Lower leg skin (tissue), 3 donors: Measurements from ENCODE around the gene WDR18.
"Not testable (repeated sequence)": the region's sequence is repeated elsewhere in the genome, so short reads cannot be mapped to it uniquely, and the experiment has no call there.

Experiments
- CTCF ChIP-seq, 3 donors: fragments of 450-650 bp; IDR thresholded peaks; one replicate each; pipeline ENCODE4 v1.5.1; 2016; ENCODE audit warnings: antibody characterized with exemption in 3 of 3, mild to moderate bottlenecking in 3 of 3, moderate library complexity in 2 of 3
- POLR2A ChIP-seq, 2 donors: fragments of 450-650 bp; IDR thresholded peaks; one replicate each; pipeline ENCODE4 v1.6.1; 2016 to 2017; ENCODE audit warnings: antibody characterized with exemption in 2 of 2, mild to moderate bottlenecking in 1 of 2, moderate library complexity in 1 of 2

- TF ChIP-seq POLR2A, CTCF (IDR thresholded peaks at IDR 0.05): not testable (repeated sequence)
Measured at GRCh38 chr19:957578-957977, 26.6 kb upstream of the WDR18 start.
